Vagina (tissue), 2 donors: ENCODE measurements around the gene RNASE8.

Source experiments
- POLR2A ChIP-seq, 2 donors: fragments of 450-650 bp; IDR thresholded peaks; one replicate each; pipeline ENCODE4 v1.6.1; 2017; ENCODE audit warnings: antibody characterized with exemption in 2 of 2, mild to moderate bottlenecking in 2 of 2, moderate library complexity in 2 of 2
- TF ChIP-seq, protein P1 (sequence below), 3 experiments: fragments of 450-650 bp in 2 of 3; fragments of 200-600 bp in 1 of 3; sonication (generic) in 1 of 3; IDR thresholded peaks; one replicate each; pipeline ENCODE4 v1.5.1; 2017 to 2019; ENCODE audit warnings: antibody characterized with exemption in 3 of 3, mild to moderate bottlenecking in 2 of 3, moderate library complexity in 2 of 3

DNA sequence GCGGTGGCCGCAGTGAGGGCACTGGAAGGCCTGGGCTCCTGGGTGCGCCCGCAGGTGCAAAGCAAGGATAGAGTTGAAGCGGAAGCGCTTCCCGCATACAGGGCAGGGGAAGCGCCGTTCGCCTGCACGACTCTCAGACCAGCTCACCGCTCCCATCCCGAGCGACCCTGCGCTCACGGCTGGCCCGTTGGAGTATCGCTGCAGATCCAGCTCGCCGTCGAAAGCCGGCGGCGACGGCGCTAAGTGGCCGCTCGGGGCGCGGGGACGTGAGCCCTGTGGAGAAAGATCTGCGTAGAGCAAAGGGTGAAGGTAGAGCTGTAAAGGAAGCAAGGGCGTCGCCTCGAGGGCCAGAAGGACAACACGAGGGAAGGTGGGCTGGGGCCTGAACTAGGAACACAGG is 35.4 kb downstream of the RNASE8 start:
- no peak for TF ChIP-seq POLR2A (IDR thresholded peaks at IDR 0.05)
- TF ChIP-seq, protein P1, sequence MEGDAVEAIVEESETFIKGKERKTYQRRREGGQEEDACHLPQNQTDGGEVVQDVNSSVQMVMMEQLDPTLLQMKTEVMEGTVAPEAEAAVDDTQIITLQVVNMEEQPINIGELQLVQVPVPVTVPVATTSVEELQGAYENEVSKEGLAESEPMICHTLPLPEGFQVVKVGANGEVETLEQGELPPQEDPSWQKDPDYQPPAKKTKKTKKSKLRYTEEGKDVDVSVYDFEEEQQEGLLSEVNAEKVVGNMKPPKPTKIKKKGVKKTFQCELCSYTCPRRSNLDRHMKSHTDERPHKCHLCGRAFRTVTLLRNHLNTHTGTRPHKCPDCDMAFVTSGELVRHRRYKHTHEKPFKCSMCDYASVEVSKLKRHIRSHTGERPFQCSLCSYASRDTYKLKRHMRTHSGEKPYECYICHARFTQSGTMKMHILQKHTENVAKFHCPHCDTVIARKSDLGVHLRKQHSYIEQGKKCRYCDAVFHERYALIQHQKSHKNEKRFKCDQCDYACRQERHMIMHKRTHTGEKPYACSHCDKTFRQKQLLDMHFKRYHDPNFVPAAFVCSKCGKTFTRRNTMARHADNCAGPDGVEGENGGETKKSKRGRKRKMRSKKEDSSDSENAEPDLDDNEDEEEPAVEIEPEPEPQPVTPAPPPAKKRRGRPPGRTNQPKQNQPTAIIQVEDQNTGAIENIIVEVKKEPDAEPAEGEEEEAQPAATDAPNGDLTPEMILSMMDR (IDR thresholded peaks at IDR 0.05) = no peak
